Activated CD4-positive, alpha-beta T cell treated with anti-CD3 and anti-CD28 coated beads, Interleukin-2, amount 10 ng/mL, durations not matched to agents 24 days and 14 days (primary cell): Measurements from ENCODE around the gene CRX. TPM values are rescaled to one million over a fixed set of nuclear protein-coding genes. Genes with fewer than 3 reads are reported as not detected.
"Not testable (repeated sequence)": the region's sequence is repeated elsewhere in the genome, so short reads cannot be mapped to it uniquely, and the experiment has no call there.

Experiments
- DNase-seq: peaks from one replicate; pipeline ENCODE4 v3.0.0; 2022
- H3K27ac Mint-ChIP-seq: one replicate; pipeline ENCODE4 v1.8.0; 2022; ENCODE audit warnings: mild to moderate bottlenecking, mixed read lengths
- H3K27me3 Mint-ChIP-seq: one replicate; pipeline ENCODE4 v1.8.0; 2022; ENCODE audit warnings: mixed read lengths
- H3K36me3 Mint-ChIP-seq: one replicate; pipeline ENCODE4 v1.8.0; 2022; ENCODE audit warnings: low read depth, mild to moderate bottlenecking, mixed read lengths
- H3K4me1 Mint-ChIP-seq: one replicate; pipeline ENCODE4 v1.8.0; 2021; ENCODE audit warnings: mixed read lengths
- H3K4me3 Mint-ChIP-seq: one replicate; pipeline ENCODE4 v1.8.0; 2022; ENCODE audit warnings: mild to moderate bottlenecking, moderate library complexity, mixed read lengths
- H3K9me3 Mint-ChIP-seq: one replicate; pipeline ENCODE4 v1.8.0; 2021; ENCODE audit warnings: mixed read lengths
- intact Hi-C: fragments of 100-400 bp; cut with micrococcal nuclease; formaldehyde crosslinking; loops from one replicate; pipeline ENCODE4 v1.15.1; 2023
- total RNA-seq: library from RNA; stranded (reverse); gene quantifications from 2 replicates; pipeline ENCODE4 v1.2.3, GENCODE V29; 2022

Gene CRX
- total RNA-seq, 1 donor from 2014 or later = not detected

- H3K4me3 Mint-ChIP-seq, intact Hi-C loops, H3K36me3 Mint-ChIP-seq, H3K4me1 Mint-ChIP-seq, H3K27ac Mint-ChIP-seq, H3K9me3 Mint-ChIP-seq, DNase-seq: not testable (repeated sequence)
- peaks cover 11% of the 10 kb centered on the region for H3K27me3 Mint-ChIP-seq
Measured at GRCh38 chr19:47858646-47859285, 37.0 kb downstream of the CRX start, which contains the start of gene TPRX2. TPRX2 (plus strand) TSS chr19:47859235; CDS start chr19:47859247, 12 bp downstream.

GRCh38 chr19:47859838-47860237, 38.1 kb downstream of the CRX start:
- intact Hi-C loops = loop anchor here (5.0 kb wide), 1 partner anchor 43 kb away; no protein-coding TSS in a partner anchor
- H3K4me3 Mint-ChIP-seq, H3K4me1 Mint-ChIP-seq, H3K9me3 Mint-ChIP-seq, H3K27ac Mint-ChIP-seq, H3K27me3 Mint-ChIP-seq, DNase-seq, H3K36me3 Mint-ChIP-seq: not testable (repeated sequence)

GRCh38 chr19:47860602-47861297, 39.0 kb downstream of the CRX start:
- Mint-ChIP-seq H3K9me3 (no peaks in the 10 kb centered on the region), H3K4me1 (peaks cover 2% of the 10 kb centered on the region), H3K27ac (no peak overlapping the region), H3K4me3 (no peak overlapping the region), H3K27me3 (peaks cover 11% of the 10 kb centered on the region), H3K36me3 (no peaks in the 10 kb centered on the region)
- DNase-seq = no peak
- intact Hi-C loops = loop anchor here (5.0 kb wide), 1 partner anchor 43 kb away; no protein-coding TSS in a partner anchor

DNA sequence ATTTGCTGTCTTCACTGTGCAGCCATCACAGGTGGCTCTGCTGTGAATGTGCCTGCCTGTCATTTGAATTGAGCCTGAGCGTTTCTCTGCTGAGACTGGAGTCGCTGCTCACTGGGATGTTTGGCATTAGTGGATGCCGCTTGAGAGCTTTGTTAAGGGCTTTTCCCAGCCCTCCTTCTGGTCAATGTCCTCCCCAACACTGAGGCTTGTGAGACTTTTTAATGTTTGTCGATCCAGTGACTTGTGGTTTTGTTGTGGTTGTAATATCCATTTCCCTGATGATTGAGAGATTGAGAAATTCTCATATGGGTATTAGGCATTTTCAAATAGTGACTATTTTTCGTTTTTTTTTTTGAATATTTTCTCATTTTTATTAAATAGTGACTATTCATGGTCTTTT, 39.9 kb downstream of the CRX start:
- Mint-ChIP-seq H3K27ac (no peak overlapping the region), H3K9me3 (no peaks in the 10 kb centered on the region), H3K4me3 (no peak overlapping the region), H3K27me3 (peaks cover 11% of the 10 kb centered on the region), H3K4me1 (peaks cover 2% of the 10 kb centered on the region), H3K36me3 (no peaks in the 10 kb centered on the region)
- no peak for DNase-seq
- intact Hi-C loops = loop anchor here (5.0 kb wide), 1 partner anchor 44 kb away; no protein-coding TSS in a partner anchor

- Mint-ChIP-seq H3K27ac (no peak overlapping the region), H3K36me3 (no peaks in the 10 kb centered on the region), H3K4me3 (no peak overlapping the region), H3K27me3 (peaks cover 11% of the 10 kb centered on the region), H3K4me1 (peaks cover 2% of the 10 kb centered on the region), H3K9me3 (no peaks in the 10 kb centered on the region)
- intact Hi-C loops = loop anchor here (5.0 kb wide), 1 partner anchor 46 kb away; no protein-coding TSS in a partner anchor
- peak; percentile 95 for DNase-seq
Measured at GRCh38 chr19:47863514-47863936, 41.8 kb downstream of the CRX start.

GRCh38 chr19:47865166-47865565, 43.4 kb downstream of the CRX start:
- Mint-ChIP-seq H3K4me1 (peaks cover 4% of the 10 kb centered on the region), H3K27ac (no peak overlapping the region), H3K4me3 (no peak overlapping the region), H3K9me3 (no peaks in the 10 kb centered on the region), H3K36me3 (no peaks in the 10 kb centered on the region), H3K27me3 (peaks cover 11% of the 10 kb centered on the region)
- intact Hi-C loops = no loop called here
- no peak for DNase-seq

- no peaks in the 10 kb centered on the region for H3K36me3 Mint-ChIP-seq
- no peaks in the 10 kb centered on the region for H3K27me3 Mint-ChIP-seq
- H3K27ac Mint-ChIP-seq = no peak overlapping the region
- intact Hi-C loops = no loop called here
- H3K9me3 Mint-ChIP-seq = peaks cover 4% of the 10 kb centered on the region
- no peak for DNase-seq
- H3K4me3 Mint-ChIP-seq = no peak overlapping the region
- H3K4me1 Mint-ChIP-seq = no peaks in the 10 kb centered on the region
Measured at GRCh38 chr19:47878906-47879305, 57.2 kb downstream of the CRX start.

- H3K27ac Mint-ChIP-seq, H3K27me3 Mint-ChIP-seq, DNase-seq, H3K4me1 Mint-ChIP-seq, H3K9me3 Mint-ChIP-seq, intact Hi-C loops, H3K36me3 Mint-ChIP-seq, H3K4me3 Mint-ChIP-seq: not testable (repeated sequence)
Measured at GRCh38 chr19:47879385-47879784, 57.6 kb downstream of the CRX start.

DNA sequence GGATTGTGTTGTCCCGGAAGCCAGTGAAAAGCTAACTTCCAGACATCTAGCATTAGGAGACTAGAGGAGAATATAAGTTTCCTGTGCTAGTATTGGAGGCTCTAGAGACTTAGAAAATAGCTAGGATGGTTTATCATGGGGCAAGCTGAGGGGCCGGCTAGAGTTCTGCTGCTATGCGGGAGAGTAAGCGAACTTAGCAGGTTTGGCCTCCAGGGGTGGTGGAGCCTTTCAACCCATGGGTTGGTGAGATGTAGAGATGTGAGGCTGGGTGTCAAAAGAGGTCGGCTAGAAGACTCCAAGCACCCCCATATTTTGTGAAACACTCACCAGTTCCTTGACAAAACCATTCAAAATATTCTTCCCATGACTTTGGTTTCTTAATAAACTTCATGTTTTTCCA, 60.0 kb downstream of the CRX start:
- Mint-ChIP-seq H3K36me3 (no peaks in the 10 kb centered on the region), H3K27me3 (peaks cover 12% of the 10 kb centered on the region), H3K4me3 (no peak overlapping the region), H3K4me1 (no peaks in the 10 kb centered on the region), H3K27ac (no peak overlapping the region), H3K9me3 (peaks cover 4% of the 10 kb centered on the region)
- intact Hi-C loops = no loop called here
- no peak for DNase-seq

- Mint-ChIP-seq H3K27ac (no peak overlapping the region), H3K4me3 (no peak overlapping the region), H3K27me3 (peaks cover 12% of the 10 kb centered on the region), H3K36me3 (no peaks in the 10 kb centered on the region), H3K4me1 (no peaks in the 10 kb centered on the region), H3K9me3 (peaks cover 4% of the 10 kb centered on the region)
- intact Hi-C loops = no loop called here
- no peak for DNase-seq
Measured at GRCh38 chr19:47882890-47883289, 61.2 kb downstream of the CRX start.

DNA sequence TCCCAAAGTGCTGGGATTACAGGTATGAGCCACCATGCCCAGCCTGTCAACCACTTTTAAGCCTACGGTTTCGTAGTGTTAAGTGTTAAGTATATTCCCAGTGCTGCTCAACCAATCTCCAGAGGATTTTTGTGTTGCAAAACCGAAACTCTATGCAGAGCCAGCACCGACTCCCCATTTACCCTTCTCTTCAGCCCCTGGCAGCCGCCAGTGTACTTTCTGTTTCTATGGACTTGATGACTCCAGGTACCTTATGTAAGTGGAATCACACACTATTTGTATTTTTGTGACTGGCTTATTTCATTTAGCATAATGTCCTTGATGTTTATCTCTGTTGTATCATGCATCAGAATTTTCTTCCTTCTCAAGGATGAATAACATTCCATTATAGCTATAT, 63.3 kb downstream of the CRX start:
- Mint-ChIP-seq H3K27ac (no peak overlapping the region), H3K27me3 (peaks cover 12% of the 10 kb centered on the region), H3K9me3 (no peaks in the 10 kb centered on the region), H3K4me1 (no peaks in the 10 kb centered on the region), H3K4me3 (no peak overlapping the region), H3K36me3 (no peaks in the 10 kb centered on the region)
- no peak for DNase-seq
- intact Hi-C loops = no loop called here

DNA sequence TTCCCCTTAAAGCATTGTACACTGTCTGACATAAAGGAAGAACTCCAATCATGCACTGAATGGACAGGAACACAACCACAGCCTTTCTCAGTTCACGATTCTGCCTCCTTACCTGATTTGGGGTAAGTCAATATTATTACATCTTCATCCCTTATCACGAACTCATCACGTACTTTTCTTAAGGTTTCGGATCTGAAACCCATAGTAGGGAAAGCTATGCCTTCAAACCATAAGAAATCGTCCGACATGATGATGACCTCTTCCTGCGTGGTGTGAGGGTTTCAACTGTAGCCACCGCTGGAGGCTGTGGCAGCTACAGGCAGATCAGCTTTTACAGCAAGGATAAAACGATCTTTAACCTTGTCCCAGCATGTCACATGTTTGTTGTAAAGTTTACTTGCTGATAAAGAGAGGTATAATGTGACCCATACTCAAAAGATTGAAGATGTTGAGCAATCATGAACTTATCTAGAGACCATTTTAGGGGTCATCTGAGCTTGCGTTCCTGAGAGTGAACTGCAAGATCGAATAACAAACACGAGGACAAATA, 64.3 kb downstream of the CRX start, which contains the start of gene SULT2A1:
TSS of gene SULT2A1 (minus strand) at position 306 of the 550 bp plus-strand sequence. CDS start at position 248, 58 bp downstream.
- no peaks in the 10 kb centered on the region for H3K4me1 Mint-ChIP-seq
- H3K9me3 Mint-ChIP-seq = no peaks in the 10 kb centered on the region
- H3K36me3 Mint-ChIP-seq = no peaks in the 10 kb centered on the region
- H3K27me3 Mint-ChIP-seq = peaks cover 12% of the 10 kb centered on the region
- no peak within 1 kb of the TSS for H3K4me3 Mint-ChIP-seq
- no peak for DNase-seq
- H3K27ac Mint-ChIP-seq = no peak within 1 kb of the TSS
- intact Hi-C loops = no loop called here

GRCh38 chr19:47890865-47891621, 69.3 kb downstream of the CRX start:
- no peaks in the 10 kb centered on the region for H3K4me1 Mint-ChIP-seq
- no peaks in the 10 kb centered on the region for H3K36me3 Mint-ChIP-seq
- intact Hi-C loops = no loop called here
- peaks cover 3% of the 10 kb centered on the region for H3K27me3 Mint-ChIP-seq
- no peak overlapping the region for H3K4me3 Mint-ChIP-seq
- no peak for DNase-seq
- no peaks in the 10 kb centered on the region for H3K9me3 Mint-ChIP-seq
- H3K27ac Mint-ChIP-seq = no peak overlapping the region

GRCh38 chr19:47891622-47891922, 69.8 kb downstream of the CRX start:
- H3K36me3 Mint-ChIP-seq = no peaks in the 10 kb centered on the region
- H3K9me3 Mint-ChIP-seq = no peaks in the 10 kb centered on the region
- intact Hi-C loops = no loop called here
- H3K4me1 Mint-ChIP-seq = no peaks in the 10 kb centered on the region
- H3K4me3 Mint-ChIP-seq = no peak overlapping the region
- no peak for DNase-seq
- no peaks in the 10 kb centered on the region for H3K27me3 Mint-ChIP-seq
- no peak overlapping the region for H3K27ac Mint-ChIP-seq
